ENCODE results near the gene GRIA2.

- no peak for TF ChIP-seq EZH2 (IDR thresholded peaks at IDR 0.05; ENCODE audit: low read depth)
- no peak for TF ChIP-seq CTCF (conservative IDR thresholded peaks at IDR 0.05)
Observed at GRCh38 chr4:157287445-157287844, 66.9 kb downstream of the GRIA2 start.
